HuH-7 (cell line): ENCODE results near the gene SLX4IP.
A peak's percentile ranks its signal among the peaks of the same experiment; 100 is the strongest.
"Not testable (repeated sequence)": the region's sequence is repeated elsewhere in the genome, so short reads cannot be mapped to it uniquely, and the experiment has no call there.

Source experiments
- DNase-seq: peaks from one replicate; pipeline ENCODE4 v3.0.0; 2011; ENCODE audit warnings: low spot score

The SLX4IP gene

GRCh38 chr20:10434832-10435812 is at the start of gene SLX4IP:
Gene SLX4IP (plus strand): TSS chr20:10435305. CDS start chr20:10458205, 22,900 bp downstream.
- DNase-seq = peak; percentile 75

GRCh38 chr20:10385850-10386544 is 49.1 kb upstream of the SLX4IP start:
- no peak for DNase-seq

DNA sequence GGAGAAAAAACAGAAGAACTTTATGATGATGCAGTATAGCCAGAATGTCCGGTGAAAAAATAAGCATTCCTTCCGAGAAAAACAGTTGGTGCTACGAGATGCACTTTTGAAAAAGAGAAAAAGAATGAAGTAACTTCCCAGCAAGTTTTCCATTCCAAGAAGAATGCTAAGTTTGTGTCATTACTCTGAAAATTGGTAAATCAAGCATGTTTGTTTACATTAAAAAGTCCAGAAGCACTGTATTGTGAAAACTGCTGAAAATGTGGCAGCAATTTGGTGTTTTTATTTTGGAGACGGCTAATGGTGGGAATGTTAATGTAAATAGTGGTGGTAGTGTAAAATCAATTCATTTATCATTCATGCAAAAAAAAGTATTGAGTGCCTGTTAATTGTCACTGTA is 47.4 kb upstream of the SLX4IP start:
- DNase-seq = no peak

GRCh38 chr20:10388597-10388996 is 46.5 kb upstream of the SLX4IP start:
- DNase-seq = no peak

GRCh38 chr20:10390709-10391108 is 44.4 kb upstream of the SLX4IP start:
- DNase-seq = no peak

DNA sequence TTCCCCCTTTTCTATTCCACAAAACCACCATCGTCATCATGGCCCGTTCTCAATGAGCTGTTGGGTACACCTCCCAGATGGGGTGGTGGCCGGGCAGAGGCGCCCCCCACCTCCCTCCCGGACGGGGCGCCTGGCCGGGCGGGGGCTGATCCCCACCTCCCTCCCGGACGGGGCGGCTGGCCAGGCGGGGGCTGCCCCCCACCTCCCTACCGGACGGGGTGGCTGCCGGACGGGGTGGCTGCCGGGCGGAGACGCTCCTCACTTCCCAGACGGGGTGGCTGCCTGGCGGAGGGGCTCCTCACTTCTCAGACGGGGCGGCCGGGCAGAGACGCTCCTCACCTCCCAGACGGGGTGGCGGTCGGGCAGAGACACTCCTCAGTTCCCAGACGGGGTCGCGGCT is 40.4 kb upstream of the SLX4IP start:
- not testable (repeated sequence) for DNase-seq

DNA sequence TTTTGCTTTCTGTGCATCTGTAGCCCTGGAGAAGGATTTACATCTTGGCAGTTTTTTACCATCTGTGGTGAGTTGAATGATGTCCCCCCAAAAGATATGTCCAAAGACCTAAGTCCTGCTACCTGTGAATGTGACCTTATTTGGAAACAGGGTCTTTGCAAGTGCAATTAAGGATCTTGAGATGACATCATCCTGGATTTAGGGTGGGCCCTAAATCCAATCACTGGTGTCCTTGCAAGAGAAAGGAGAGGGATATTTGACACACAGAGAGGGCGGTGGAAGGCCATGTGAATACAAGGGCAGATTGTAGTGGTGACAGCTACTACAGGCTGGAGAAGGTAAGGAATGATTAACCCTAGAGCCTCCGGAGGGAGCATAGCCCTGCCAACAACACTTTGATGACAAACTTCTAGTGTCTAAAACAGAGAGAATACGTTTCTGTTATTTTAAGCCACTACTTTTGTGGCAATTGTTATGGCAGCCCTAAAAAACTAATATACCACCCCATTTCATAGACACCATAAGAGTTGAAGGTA is 36.2 kb upstream of the SLX4IP start:
- no peak for DNase-seq

GRCh38 chr20:10402938-10403608 is 32.0 kb upstream of the SLX4IP start:
- no peak for DNase-seq

- DNase-seq = no peak
These were observed 31.0 kb upstream of the SLX4IP start for GRCh38 chr20:10404023-10404628.

DNA sequence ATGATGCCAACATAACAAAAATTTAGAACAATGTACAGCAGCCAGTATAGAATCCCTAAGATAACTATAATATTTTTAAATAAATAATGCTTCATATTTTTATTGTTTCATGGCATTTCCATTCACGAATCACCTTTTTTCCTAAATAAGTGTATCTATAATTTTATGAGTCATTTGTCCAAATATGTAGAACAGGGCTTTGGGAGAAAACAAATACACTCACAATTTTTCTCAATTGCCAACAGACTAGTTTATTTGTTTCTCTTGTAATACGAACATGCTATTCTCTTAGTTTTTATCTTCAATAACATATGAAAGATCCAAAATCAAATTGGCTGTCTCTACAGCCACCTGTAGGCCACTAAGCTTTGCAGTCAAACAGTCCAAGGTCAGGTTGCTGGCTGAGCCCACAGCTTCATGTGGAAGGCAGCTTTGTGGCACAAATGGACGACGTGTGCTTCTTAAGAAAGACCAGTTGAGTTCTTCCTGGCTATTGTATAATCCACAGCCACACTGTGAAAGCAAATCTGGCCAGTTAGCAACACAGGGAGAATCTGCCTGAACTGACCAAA is 30.1 kb upstream of the SLX4IP start:
- DNase-seq = no peak

- DNase-seq = no peak
These were observed 26.8 kb upstream of the SLX4IP start for GRCh38 chr20:10408108-10408813.

GRCh38 chr20:10411673-10412072 is 23.4 kb upstream of the SLX4IP start:
- no peak for DNase-seq

- DNase-seq = no peak
These were observed 22.3 kb upstream of the SLX4IP start for GRCh38 chr20:10412591-10413408.

DNA sequence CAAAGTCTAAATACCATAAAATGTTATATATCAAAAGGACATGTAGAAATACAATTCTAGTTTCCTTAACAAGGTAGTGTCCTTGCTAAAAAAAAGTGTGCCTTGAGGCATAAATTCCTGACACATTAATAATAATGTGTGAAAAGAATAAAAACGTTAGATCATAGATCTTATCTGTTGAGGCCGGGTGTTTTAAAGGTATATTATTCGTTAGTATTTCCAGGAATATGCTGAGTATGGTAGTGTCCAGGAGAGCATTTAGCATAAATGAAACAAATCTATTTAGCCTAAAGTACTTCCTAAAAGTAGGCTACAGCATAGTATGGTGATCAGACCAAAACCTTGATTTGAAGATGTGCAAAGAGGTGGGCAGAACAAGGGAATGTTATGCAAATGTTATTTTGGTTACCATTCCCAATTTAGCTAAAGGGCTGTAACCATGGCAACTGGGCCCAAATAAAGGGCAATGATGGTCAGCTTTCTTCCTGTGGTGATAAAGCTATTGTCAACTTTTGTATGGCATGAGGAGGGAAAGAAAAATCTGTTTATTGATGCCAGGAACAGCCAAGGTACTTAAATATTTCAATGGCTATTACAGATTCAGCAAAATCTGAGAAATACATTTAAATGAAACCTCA is 20.0 kb upstream of the SLX4IP start:
- DNase-seq = no peak

- DNase-seq = not testable (repeated sequence)
These were observed 17.9 kb upstream of the SLX4IP start for GRCh38 chr20:10417218-10417617.

- DNase-seq = no peak
These were observed 15.5 kb upstream of the SLX4IP start for GRCh38 chr20:10419550-10420133.

- DNase-seq = no peak
These were observed 11.4 kb upstream of the SLX4IP start for GRCh38 chr20:10423735-10424134.

DNA sequence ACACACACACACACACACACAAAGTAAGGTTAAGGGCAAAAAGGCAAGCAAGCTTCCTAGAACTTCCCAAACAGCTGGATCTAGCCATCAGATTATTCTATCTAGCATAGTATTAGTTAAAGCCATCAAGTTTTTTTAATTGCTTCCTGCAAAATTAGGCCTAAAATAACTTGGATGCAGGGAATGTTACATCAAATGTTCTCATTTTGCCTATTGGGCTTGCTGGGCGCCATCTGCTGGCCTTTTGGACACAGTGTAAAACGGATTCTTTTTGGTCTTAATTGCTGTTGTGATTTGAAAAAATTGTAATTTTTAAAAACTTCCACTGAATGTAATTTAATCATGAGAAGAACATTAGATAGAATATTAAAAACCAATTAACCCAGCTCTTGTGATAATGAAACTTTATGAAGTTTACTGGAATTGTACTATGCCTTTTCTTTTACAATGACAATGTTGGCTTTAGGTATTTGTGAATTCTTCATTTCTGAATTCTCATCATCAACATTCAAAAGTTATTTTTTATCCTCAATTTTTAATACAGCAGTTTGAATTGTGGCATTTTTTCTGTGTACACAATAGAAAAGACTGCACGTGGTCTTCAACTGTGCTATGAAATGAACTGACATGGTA is 7.9 kb upstream of the SLX4IP start:
- peak; percentile 44 for DNase-seq

GRCh38 chr20:10428008-10428407 is 7.1 kb upstream of the SLX4IP start:
- DNase-seq = no peak
